ENCODE data around the gene DENND1C.

DENND1C gene

DNA sequence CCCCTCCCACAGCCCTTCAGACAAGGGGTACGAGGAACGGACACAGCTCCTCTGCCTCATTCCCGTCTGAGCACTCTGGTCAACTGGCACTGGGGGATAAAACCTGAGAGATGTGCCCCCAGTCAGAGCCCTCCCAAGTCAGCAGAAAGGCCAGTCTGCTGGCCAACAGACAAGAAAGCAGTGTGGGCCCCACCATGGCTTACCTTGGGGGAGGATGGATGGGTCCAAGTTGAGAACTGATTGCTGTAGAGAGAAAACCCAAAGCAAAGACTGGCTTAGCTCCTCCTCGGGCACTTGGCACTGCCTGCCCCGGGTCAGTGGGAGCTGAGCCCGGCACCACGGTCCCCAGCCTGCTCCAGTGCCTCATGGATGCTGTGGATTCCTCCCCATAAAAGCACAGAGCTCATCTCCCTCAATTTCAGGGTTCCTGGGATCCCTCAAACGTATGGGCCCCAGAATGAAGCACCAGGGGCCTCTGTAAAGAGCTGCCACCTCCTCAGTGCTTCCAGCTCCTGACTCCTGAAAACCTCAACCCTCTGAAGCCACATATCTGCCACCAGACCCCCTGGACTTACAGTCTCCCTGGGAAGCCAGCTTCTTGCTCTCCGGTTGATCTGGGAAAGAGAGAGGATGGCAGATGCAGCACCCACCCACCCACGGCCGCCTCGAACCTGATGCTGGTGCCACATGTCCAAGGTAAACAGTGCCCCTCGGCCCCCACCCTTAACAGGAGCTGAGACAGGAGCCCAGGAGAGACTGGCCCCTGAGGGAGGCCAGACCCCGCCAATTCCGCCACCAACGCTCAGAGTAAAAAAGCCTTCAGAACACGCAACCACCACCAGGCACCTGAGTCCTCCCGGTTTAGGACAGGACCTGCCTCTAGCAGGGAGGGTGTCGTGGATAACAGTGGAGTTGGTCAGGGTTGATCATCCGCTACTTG lies 60.2 kb downstream of the DENND1C start:
- no peak for DNase-seq

DNA sequence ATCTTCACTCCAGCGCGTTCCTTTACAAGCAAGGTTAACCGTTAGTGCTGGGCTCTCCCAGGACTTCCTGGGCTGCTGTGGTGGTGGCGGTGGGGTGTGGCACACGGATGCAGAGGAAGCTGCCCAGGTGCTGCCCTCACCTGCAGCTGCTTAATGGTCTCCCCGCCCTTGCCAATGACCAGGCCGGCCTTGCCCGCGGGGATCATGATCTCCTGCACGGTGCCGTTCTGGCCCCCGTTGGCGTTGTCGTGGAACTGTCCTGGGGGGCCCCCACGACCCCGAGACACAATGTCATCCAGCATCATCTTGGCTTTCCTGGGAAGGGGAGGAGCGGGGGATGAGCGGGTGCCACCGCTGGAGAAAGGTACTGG lies 63.0 kb downstream of the DENND1C start:
- DNase-seq = no peak

DNA sequence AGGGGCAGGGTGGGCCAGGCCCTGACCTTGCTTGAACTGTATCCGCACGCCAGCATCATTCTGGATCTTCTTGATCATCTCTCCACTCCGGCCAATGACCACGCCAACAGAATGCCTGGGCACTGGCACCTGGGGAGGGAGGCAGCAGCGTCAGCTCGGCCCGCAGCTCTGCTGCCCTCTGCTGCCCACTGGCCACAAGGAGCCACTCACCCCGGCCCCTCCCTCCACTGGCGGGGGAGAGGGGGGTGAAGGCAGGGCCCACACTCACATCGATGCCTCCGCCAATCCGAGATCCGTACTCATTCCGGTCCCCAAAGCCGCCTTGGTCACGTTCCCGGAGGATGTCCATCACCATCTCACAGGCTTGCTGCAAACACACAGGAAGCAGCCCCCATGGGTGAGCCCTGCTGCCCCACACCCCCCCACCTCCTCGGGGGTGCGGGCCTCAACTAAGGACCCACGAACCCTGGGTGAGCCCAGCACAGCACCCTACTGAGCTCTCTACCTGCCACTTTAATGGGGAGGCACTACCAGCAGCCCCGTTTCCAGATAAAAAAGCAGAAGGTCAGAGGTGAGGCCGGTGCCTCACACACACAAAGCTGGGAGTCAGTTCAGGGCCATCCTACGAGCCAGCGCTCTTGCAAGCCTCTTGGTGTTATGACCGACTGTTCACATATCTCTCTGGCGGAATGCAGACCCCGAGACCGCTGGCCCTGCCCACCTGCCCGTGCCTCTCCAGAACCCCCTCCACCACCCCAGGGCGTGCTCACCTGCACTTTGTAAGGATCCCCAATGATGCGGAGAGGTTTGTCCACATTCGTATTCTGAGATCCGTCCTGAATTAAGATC lies 63.6 kb downstream of the DENND1C start:
- no peak for DNase-seq

Measured in NCI-H1092 treated with DMSO at 0.1 percent for 48 hours (cell line).